Stimulated activated CD4-positive, alpha-beta T cell treated with anti-CD3 and anti-CD28 coated beads, Interleukin-2, amount 100 ng/mL, for 24 hours (primary cell): ENCODE measurements around the gene ZNF407.

Experiments used
- DNase-seq, 2 donors: peaks; one replicate each; pipeline ENCODE4 v3.0.0-alpha.2; 2020

ZNF407 gene

DNA sequence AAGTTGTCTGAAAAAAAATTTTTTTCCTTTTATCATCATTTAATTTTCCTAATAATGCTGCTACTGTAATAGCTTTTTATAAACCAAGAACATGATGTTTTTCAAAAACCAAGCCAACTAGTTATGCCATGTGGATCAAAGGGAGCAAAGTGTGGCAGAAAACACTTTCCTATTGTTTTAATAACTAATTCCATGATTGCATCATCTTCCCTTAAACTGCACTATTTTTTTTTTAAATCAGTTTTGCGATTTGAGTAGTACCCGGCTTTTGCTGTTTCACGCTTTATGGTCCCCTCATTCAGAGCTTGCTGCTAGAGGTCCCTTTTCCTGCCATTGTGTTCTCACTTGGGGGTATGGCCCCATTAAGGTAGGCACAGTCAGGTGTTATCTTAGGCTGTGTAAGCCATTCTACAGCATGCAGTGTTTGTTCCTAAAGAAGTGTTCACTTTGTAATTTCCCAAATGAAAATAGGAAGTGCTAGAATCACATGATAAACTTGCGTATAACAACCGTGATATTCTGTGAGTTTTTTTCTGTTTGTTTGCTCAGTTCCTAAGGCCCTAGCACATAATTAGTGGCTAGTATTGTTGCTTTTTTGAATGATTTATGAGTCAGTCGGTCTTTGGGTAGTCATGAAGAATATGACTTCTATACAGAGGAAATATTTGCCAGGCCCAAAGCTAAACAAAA lies 385.4 kb downstream of the ZNF407 start:
- DNase-seq, result no peak

DNA sequence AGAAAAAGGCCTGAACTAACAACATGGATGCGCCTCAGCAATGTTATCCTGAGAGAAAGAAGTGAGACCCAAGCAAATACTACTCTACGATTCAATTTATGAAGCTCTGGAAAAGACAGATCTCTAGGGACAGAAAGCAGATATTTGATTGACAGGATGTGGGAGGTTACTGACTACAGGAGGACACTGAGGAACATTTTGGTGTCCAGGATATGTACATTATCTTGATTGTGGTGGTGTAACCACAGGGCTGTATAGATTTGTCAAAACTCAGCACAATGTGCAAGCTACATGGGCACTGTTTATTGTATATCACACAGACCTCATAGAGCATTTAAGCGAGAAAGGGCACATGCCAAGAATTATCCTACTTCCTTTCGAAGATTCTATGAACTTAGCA lies 391.5 kb downstream of the ZNF407 start:
- no peak for DNase-seq

DNA sequence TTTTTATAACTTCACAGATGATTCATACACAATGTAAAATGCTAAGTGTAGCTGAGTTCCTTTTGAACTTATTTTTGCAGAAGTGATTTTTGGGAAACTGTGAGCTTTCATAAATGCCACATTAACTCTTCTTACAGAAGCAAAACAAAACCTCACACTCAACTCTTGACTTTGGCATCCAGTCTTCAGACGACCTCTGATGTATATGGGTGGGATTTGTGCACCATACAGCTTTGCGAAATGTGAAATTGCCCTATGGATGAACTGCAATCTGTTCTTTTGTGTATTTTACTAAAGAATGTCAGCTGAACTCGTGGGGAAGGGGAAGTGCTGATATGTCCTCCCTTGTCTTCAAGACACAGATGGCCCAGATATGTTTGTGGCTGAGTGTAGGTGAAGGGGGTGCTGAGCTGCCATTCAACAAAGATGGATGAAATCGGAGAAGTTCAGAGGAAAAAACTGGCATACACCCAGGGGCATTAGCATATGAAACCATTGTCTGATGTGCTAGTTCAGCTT lies 393.0 kb downstream of the ZNF407 start:
- DNase-seq, result no peak

DNA sequence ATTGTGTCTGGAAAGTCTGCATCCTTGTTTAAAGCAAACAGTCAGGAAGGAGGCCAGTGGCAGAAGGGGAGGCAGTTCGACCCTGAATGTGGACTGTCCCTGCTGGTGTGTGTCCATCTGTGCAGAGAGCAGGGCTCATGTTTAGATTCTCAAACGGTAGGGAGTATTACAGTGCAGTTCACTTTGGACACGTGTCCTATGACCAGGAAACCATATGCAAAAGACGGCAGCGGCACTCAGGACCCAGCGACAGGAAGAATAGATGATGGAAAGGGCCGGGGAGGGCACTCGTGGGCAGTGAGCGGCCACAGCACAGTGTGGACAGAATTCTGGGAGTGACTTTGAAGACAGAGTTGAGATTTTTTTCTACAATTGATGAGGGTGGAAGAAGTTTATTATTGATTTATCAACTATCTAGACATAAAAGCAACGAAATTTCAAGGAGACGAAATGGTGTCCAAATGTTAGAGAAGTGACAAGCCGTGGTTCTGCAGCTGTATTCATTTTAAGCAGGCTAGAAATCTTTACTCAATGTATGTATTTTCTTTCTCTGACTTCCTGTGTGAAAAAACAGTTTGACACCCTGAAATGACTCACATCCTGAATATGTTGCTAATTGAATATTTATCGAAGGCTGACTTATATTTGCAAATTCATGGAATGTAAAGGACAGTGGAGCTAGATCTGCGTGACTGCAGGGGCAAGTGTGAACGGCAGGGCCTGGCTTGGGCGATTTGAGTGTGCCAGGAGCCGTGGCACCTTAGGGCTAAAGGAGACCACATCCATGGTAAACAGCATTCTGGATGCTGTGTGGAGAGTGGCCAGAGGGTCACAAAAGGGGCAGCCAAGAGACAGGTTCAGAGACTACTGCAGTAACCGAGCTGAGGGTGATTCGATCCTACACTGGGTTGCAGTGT lies 397.1 kb downstream of the ZNF407 start:
- peak; percentile 4 to 22 for DNase-seq

DNA sequence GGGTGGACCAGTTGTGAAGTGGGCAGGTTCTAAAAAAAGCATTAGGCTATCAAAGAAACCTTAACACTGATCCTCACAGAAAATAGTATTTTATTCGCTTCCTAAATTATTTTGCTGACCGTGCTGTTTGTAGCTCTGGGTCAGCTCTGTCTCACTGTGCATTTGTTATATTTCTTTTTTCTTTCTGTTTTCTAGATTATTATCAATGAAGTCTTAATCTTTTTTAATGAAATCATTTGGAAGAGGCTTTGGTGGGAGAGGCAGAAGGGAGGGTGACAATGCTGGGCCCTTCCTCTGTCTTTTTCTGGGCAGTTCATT lies 397.7 kb downstream of the ZNF407 start:
- no peak for DNase-seq

DNA sequence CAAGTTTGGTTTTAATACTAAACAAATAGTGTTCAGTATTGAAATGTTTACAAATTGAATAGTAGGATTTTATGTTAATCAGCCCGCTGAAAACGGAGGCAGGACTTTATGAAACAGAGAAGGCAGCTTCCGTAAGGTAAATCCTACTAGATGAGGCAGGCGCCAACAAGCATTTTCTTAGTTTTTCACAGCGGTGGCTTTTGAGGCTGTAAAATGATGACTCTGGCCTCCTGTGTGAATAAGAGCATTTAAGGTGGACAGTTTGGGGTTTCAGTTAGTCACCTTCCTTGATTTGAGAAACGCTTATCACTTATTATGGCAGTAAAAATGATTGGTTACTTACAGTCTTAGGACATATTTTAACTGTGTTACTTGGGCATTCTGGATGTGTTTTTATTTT lies 398.4 kb downstream of the ZNF407 start:
- no peak for DNase-seq

DNA sequence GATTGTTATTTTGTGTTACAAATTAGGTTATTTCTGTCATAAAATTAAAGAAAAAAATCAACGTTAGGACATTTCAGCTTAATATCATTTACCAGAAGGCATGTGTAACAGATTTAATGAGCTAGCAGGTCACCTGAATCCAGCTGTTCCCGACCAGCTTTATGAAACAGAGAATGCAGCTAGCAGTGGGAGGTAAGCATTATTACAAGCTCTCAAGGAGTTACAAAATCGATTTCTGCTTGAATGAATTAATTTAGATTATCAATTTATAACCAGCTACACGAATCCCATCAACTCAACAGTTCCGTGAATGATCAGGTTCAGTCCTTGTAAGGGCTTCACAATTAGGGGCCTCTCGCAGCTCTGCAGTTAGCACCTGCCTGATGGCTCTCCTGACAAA lies 399.3 kb downstream of the ZNF407 start:
- DNase-seq, result no peak

DNA sequence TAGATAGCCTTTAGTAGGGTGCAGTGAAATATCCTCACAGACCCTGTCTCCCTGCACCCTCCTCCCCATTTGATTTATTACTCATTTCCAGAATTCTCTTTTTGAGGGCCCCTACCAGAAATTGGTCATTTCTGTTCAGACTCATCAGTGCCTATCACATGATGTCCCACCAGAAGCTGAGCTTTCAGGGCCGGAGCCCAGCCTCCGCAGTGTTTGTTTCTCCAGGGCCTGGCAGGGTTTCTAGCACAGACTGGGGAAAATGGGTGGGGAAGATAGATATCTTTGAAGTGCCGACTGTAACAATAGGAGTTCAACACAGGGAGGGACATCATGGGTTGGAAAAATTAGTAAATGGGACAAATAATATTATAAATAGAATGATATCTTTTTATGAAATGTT lies 403.2 kb downstream of the ZNF407 start:
- no peak for DNase-seq

DNA sequence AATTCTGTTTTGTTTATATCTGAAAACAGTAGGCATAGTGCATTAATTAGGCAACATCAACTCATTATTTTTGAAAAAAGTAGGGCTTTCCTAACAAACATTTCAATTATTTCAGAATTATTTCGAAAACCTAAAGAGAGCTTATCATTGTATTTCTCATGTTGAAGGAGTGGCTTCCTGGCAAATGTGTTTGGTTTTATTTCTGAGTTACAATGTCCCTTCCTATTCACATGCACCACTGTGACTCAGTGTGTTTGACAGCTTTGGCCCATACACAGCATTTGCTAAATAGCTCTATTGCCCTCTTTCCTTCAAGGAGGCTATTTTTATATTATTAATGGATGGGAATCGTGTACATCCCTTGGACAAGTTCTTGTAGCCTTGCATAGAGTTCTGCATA lies 405.4 kb downstream of the ZNF407 start:
- no peak for DNase-seq

DNA sequence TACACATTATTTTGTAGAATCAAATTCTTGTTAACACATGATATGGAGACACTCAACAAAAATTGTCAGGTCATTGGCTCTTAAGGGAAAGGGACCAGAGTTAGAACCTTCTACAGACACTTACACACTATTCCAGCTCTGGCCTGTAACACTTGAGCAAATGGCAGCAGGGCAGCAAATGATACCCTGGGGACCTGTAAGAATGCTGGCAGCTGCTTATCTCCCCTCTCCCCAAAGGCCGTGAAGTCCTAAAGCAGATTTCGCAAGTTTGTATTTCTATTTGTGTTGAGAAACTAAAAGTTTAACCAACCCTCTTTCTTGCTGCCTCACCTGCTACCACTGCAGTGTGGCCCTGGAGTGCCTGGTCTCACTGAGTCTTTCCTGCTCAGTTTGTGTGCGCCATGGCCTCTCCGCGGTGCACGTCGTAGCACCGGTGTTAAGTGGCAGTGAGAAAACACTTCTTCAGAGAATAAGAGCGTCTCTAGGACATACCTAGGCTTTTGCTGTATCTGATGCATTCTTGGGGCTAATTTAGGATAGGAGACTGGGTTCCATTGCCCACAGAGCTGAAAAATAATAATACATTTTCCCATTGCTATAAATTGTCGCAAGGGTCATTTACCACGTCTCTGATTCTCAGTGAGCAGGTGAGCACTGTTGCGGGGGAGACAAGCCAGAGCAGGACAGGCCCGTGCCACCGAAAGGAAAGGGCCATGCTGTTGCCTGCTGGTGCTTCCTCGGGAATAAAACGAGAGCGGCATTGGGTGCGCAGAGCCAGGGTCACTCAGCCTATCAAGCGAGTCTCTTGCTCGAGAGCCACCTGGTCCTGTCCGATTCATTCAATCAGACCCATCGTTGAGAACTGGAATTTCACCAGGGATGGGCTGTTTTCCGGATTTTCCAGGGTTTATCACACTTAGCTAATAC lies 406.4 kb downstream of the ZNF407 start:
- DNase-seq, result no peak

DNA sequence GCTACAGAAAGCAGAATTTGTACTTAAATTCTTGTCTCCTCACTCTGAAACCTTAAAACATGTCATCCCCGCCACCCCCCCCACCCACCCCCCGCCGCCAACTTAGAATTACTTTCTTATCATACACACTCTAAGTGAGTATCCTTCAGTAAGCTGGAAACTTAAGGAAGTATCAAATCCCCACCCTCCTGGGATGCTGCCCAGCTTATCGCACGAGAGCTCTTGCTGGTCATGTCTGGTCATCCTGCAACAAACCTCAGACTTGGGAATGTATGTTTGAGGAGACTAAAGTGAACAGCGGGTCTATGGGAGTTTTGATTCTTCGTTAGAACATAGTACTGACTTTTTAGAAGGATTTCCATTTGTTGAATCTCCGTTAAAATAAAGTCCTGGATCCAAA lies 408.0 kb downstream of the ZNF407 start:
- DNase-seq, result no peak

DNA sequence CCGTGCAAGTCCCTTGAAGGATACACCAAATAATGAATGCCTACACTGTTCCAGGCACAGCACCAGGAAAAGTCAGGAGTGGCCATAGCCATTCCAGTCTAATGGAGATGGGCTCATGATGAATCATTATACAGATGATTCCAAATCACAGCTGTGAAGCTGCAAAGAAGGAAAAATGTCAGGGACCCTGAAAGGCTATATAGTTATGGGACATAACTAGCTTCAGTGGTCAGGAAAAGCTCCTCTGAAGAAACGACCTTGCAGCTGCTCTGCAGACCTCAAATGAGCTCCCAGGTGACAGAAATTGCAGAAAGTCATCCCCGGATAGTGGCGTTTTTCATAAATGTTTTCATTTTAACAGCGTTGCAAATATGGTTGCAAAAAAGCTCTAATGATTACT lies 410.5 kb downstream of the ZNF407 start:
- no peak for DNase-seq

DNA sequence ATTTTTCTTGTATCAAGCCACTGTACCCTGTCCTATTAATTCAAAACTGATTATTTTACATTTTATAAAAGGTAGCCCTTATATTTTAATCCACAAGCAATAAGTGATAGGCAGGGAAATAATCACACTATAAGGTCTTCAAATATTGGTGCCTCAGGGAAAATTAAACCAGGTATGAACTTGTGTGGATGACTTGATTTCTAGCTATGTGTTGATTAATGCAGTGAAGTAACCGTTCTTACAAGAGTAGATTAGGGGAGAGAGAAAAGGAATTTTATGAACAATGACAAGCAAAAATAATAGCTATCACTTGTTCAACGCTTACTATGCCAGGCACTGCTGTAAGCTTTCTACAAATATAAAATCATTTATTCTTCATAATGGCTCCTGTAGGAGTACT lies 411.6 kb downstream of the ZNF407 start:
- no peak for DNase-seq

DNA sequence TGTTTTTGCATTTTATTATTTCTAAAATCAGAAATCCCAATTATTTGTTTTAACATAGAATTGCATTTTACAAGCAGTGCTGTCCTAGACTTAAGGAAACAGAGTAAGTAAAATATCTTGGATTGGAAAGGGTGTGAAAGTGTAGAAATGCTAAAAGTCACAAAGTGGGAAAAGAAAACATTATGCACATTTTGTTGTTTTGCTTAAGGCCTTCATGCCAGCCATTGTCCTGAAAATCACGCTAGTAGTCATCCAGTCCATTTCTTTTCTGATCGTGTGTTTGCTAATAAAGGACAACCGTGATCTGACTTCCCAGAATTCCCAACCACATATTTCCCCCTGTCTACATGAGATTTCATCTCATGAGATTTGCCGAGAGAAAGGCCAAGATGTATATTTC lies 412.2 kb downstream of the ZNF407 start:
- no peak for DNase-seq

DNA sequence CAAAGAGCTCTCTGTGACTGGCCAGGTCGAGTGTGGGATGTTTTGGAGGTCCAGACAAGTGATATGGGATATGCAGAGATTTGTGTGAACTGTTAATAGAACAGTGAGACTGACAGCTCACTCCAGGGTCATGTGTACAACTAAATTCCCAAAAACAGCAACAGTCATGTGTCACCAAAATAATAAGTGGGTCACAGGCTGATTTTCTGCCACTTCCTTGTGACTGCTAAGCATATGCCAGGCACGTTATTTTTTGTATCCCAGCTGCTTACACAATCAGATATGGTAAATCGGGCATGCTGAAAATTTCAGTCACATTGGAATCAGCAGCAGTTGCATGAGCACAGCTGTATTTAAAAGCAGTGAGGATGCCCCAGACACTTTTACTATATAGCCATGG lies 412.6 kb downstream of the ZNF407 start:
- DNase-seq, result no peak

DNA sequence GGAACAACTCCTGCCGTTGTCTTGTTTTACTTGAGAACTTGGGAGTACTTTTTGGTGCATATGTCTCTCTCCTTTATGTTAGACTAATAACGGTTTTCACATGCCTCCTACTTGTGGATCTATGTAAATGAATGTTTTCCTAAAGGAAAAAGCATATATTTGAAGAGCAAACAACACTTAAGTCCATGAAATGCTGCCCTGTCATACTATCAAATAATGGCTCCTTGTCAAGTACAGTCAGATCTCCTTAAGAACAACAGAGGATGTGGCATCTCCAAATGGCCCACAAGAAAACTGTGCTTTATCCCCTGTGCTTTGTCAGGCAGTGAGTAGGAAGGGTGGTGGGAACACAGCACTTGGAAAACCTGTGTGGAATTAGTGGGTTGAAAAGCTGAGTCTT lies 413.0 kb downstream of the ZNF407 start:
- no peak for DNase-seq

DNA sequence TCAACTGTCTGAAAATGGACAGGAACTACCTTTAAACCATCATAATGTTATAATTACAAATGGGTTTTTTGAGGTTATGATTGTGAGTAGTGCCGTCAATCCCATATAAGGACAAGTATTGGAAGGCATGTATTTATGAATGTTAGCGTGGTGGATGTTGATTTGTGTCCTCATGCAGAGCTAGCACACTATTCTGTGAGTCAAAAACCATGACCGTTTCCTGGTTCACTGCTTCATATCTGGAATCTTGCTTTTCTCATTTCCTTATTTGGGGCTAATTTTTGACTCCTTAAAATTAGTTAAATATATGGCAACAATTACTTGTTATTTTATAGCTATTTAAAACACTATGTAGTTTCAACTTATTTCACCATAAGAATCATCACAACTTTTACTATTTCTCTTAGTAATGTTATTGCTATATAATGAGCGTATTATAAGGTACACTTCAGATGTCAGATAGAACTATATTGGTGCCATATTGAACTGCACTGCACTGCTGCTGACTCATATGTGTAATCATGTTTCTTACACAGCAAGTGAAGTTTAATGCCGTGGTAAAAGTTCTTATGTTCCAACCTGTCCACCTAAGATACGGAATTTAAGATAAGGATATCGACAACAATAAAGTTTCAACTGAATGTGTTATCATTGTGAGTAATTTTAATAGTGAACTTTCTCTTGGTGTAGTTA lies 418.5 kb downstream of the ZNF407 start:
- DNase-seq, result no peak

DNA sequence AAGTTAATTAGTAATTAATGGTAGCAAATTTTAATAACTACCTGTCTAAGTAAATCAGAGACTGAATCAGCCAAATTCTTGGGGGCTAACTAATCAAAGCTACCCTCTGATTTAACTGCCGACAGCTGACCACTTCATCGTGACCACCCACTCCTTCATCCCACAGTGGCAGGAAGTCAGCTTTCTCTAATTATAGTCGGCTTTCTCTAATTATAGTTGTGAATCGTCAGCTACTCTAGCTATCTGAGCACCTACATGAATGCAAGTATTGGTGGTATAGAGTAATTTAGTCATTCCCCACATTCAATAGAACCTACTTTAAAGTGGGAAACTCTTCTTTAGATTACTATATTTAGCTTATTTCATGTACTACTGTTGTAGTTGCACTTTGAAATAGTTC lies 425.8 kb downstream of the ZNF407 start:
- no peak for DNase-seq

DNA sequence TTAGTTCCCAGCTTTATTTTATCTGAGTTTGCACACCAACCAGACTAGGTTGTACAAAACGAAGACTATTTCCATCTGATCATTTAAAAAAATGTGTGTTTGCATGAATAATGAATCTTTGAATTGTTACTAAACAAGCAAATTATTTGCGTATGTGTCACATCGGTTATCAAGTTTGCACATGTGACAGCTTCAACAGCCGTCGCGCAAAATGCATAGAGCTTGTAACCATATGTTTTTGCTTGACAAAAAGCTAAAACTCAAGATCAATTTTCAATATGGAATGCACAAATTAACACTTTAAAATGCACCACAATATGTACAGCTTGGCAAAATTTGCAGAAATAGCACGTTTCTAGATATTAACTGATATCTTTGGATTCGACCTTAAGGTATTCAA lies 427.2 kb downstream of the ZNF407 start:
- no peak for DNase-seq

DNA sequence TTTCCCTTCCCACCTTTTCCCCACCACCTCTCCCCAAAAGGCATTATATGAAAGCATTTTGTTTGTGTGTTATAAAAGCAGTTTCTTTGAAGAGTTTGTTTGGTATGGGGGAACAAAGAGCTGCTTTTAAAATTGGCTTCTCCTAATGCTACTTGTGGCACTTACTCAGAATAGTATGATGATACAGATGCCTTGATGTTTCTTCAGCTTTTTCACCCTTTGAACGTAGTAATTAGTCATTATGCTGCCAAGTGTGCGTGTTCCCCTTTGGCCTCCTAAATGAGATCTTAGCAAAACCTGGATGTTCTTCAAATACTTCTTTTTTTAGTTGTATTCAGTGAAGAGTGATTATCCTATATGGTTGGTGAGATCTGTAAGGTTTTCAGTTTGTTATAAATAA lies 427.9 kb downstream of the ZNF407 start:
- no peak for DNase-seq

DNA sequence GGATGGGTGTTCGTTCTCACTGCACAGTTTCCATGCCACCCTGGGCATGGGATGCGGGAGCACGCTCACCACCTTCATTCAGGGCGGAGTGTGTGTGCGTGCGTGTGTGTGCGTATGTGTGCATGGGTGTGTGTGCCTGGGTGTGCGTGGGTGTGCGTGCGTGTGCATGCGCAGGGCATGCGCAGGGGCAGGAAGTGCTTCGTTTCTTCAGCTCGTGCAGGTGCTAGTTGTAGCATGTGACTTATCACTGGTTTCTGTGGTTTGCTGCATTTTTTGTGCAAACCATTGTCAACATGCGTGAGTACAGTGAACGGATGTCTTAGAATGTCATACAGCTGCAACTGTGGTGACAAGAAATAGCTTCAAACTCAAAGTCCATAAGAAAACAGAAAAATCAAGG lies 431.8 kb downstream of the ZNF407 start:
- DNase-seq, result peak in 1 of 2 donors; percentile 16

DNA sequence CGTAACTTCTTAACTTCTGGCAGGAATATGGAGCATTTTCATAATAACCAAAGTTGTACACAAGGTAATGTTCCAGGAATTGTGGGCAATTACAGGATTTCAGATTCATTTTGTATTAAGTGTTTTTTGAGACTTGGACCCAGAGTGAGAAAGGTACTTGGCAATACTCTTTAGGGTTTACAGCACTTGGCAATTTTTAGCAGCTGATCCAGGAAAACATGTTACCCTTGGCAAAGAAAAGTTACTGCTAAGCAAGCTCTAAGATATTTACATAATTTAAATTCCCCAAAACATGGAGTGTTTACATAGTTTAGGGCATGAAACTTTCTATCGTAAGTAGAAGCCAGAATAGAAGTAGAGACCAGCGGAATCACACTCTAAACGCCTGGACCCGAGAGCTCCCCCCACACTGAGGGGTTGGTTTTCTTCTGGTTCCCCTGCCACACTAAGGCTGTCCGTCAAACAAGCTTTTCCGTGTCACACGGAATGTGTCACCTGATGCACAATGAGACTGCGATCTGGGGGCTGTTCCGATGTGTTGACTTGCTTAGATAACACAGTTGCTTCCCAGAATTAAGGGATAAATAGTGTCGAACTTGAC lies 434.1 kb downstream of the ZNF407 start:
- DNase-seq, result no peak
